Osteoblast (primary cell): ENCODE data around the gene VPS52. TPM values are rescaled to one million over a fixed set of nuclear protein-coding genes. Genes with fewer than 3 reads are reported as not detected.
"Not testable (repeated sequence)": the region's sequence is repeated elsewhere in the genome, so short reads cannot be mapped to it uniquely, and the experiment has no call there.

Source experiments
- DNase-seq: peaks from one replicate; pipeline ENCODE4 v3.0.0; 2011; ENCODE audit warnings: low spot score, mixed read lengths; ENCODE audit not compliant: insufficient read length; ENCODE audit errors: missing footprints
- H2AFZ ChIP-seq: 2 replicates; pipeline ENCODE4 v1.6.0; 2011; ENCODE audit warnings: mild to moderate bottlenecking, low read length
- H3K27ac ChIP-seq: 2 replicates; pipeline ENCODE4 v1.5.1; 2011; ENCODE audit warnings: mild to moderate bottlenecking, low read depth, low read length, moderate library complexity
- H3K27me3 ChIP-seq: 2 replicates; pipeline ENCODE4 v1.6.0; 2012; ENCODE audit warnings: mild to moderate bottlenecking, control low read depth, inconsistent platforms, low read length, moderate library complexity; ENCODE audit not compliant: insufficient read depth
- H3K36me3 ChIP-seq: 2 replicates; pipeline ENCODE4 v1.5.1; 2011; ENCODE audit warnings: mild to moderate bottlenecking, low read length, control low read depth, moderate library complexity; ENCODE audit not compliant: insufficient read depth
- H3K4me1 ChIP-seq: 2 replicates; pipeline ENCODE4 v1.5.1; 2011; ENCODE audit warnings: mild to moderate bottlenecking, low read length, control low read depth, moderate library complexity; ENCODE audit not compliant: insufficient read depth
- H3K4me2 ChIP-seq: 2 replicates; pipeline ENCODE4 v1.6.0; 2011; ENCODE audit warnings: mild to moderate bottlenecking, low read length; ENCODE audit not compliant: insufficient read depth
- H3K4me3 ChIP-seq: fragments of 200-600 bp; sonication (generic); 3 replicates; pipeline ENCODE4 v1.5.1; 2012; ENCODE audit warnings: mild to moderate bottlenecking, low read length, inconsistent platforms; ENCODE audit not compliant: insufficient read depth
- H3K79me2 ChIP-seq: 2 replicates; pipeline ENCODE4 v1.6.0; 2012; ENCODE audit warnings: mild to moderate bottlenecking, low read length, control low read depth, inconsistent platforms; ENCODE audit not compliant: insufficient read depth
- H3K9me3 ChIP-seq: 2 replicates; pipeline ENCODE4 v1.5.1; 2011; ENCODE audit warnings: low read depth, low read length, control low read depth
- H4K20me1 ChIP-seq: 2 replicates; pipeline ENCODE4 v1.6.0; 2012; ENCODE audit warnings: mild to moderate bottlenecking, low read length, control low read depth; ENCODE audit not compliant: insufficient read depth
- total RNA-seq: library from RNA; depleted of rRNA; stranded (reverse); fragments of >200 nt; gene quantifications from 2 replicates; pipeline ENCODE4 v1.2.3, GENCODE V29; 2012
- TF ChIP-seq, protein P1 (sequence below): IDR thresholded peaks from 2 replicates; pipeline ENCODE4 v1.5.1; 2011; ENCODE audit warnings: mild to moderate bottlenecking, low read depth, low read length, moderate library complexity; ENCODE audit errors: extremely low read depth

VPS52 gene
- total RNA-seq, 1 donor, result 42.7 TPM

DNA sequence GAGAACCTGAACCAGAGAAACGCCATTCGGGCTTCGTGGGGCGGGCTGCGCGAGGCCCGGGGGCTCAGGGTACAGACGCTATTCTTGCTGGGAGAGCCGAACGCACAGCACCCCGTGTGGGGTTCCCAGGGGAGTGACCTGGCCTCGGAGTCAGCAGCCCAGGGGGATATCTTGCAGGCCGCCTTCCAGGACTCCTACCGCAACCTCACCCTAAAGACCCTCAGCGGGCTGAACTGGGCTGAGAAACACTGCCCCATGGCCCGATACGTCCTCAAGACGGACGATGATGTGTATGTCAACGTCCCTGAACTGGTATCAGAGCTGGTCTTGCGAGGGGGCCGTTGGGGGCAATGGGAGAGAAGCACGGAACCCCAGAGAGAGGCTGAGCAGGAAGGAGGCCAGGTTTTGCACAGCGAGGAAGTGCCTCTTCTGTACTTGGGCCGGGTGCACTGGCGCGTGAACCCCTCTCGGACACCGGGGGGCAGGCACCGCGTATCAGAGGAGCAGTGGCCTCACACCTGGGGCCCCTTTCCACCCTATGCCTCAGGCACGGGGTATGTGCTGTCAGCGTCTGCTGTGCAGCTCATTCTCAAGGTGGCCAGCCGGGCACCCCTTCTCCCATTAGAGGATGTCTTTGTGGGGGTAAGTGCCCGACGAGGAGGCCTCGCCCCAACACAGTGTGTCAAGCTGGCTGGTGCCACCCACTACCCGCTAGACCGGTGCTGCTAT is 6.2 kb upstream of the VPS52 start:
- Histone ChIP-seq H3K4me3 (peak overlapping the region; percentile 67), H3K27me3 (no peaks in the 10 kb centered on the region), H3K9me3 (no peaks in the 10 kb centered on the region), H2AFZ (no peak overlapping the region), H4K20me1 (peaks cover 50% of the 10 kb centered on the region), H3K27ac (peak overlapping the region; percentile 19), H3K79me2 (peaks cover 31% of the 10 kb centered on the region), H3K4me1 (peaks cover 40% of the 10 kb centered on the region), H3K4me2 (peak overlapping the region; percentile 72), H3K36me3 (peaks cover 77% of the 10 kb centered on the region)
- TF ChIP-seq, protein P1, sequence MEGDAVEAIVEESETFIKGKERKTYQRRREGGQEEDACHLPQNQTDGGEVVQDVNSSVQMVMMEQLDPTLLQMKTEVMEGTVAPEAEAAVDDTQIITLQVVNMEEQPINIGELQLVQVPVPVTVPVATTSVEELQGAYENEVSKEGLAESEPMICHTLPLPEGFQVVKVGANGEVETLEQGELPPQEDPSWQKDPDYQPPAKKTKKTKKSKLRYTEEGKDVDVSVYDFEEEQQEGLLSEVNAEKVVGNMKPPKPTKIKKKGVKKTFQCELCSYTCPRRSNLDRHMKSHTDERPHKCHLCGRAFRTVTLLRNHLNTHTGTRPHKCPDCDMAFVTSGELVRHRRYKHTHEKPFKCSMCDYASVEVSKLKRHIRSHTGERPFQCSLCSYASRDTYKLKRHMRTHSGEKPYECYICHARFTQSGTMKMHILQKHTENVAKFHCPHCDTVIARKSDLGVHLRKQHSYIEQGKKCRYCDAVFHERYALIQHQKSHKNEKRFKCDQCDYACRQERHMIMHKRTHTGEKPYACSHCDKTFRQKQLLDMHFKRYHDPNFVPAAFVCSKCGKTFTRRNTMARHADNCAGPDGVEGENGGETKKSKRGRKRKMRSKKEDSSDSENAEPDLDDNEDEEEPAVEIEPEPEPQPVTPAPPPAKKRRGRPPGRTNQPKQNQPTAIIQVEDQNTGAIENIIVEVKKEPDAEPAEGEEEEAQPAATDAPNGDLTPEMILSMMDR, result no peak
- no peak for DNase-seq

DNA sequence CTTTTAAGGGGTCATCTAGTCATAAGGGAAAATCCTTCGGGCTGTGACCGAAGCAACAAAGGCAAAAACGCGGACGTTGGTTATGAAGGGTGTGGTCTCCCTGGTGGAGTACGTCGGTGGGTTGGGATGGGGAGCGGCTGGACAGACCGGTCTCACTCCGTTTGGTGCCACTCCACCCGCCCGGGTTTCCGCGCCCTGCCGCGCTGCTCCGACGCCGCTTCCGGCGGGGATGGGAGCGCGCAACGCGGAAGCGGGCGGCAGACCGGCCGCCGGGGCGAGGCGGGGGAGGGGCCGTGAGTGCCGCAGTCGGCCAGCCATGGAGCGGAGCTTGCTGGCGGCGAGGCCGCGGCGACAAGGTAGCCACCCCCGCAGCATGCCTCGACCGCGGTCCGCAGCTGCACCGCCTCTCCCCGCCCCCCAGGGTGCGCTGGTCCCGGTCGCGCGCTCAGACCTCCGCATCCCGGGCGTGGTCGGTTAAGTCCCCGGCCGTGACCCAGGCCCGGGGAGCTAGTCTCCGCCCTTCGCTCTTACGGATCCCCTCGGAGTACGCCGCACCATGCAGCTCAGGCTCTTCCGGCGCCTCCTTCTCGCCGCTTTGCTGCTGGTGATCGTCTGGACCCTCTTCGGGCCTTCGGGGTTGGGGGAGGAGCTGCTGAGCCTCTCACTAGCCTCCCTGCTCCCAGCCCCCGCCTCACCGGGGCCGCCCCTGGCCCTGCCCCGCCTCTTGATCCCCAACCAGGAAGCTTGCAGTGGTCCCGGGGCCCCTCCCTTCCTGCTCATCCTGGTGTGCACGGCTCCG is 5.4 kb upstream of the VPS52 start, which contains the start of gene B3GALT4:
TSS of gene B3GALT4 (plus strand) at position 260 of the 799 bp plus-strand sequence. CDS start at position 557, 297 bp downstream.
- Histone ChIP-seq H3K9me3 (no peaks in the 10 kb centered on the region), H3K27ac (peak within 1 kb of the TSS; percentile 19), H2AFZ (no peak within 1 kb of the TSS), H3K4me2 (peak within 1 kb of the TSS; percentile 99), H3K79me2 (peaks cover 39% of the 10 kb centered on the region), H3K27me3 (no peaks in the 10 kb centered on the region), H3K4me1 (peaks cover 43% of the 10 kb centered on the region), H3K4me3 (peak within 1 kb of the TSS; percentile 67), H4K20me1 (peaks cover 53% of the 10 kb centered on the region), H3K36me3 (peaks cover 75% of the 10 kb centered on the region)
- DNase-seq, result peak; percentile 94
- TF ChIP-seq, protein P1, result peak; percentile 20

DNA sequence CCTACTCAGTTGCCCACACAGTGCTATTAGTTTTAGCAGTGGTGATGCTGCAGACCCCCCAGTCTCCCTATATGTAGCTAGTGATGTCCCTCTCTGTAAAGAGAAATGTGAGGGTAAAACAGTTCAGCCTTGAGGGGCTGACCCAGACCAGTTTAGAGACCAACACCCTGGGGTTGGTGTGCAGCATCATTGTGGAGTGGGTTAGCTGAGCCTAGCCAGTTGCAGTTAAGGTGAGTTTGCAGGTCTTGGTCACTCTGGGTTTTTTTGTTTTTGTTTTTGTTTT is 4.8 kb upstream of the VPS52 start:
- Histone ChIP-seq H2AFZ (no peak overlapping the region), H3K79me2 (peaks cover 41% of the 10 kb centered on the region), H3K4me3 (peak overlapping the region; percentile 67), H3K27me3 (no peaks in the 10 kb centered on the region), H3K4me1 (peaks cover 43% of the 10 kb centered on the region), H3K36me3 (peaks cover 73% of the 10 kb centered on the region), H4K20me1 (peaks cover 55% of the 10 kb centered on the region), H3K9me3 (no peaks in the 10 kb centered on the region), H3K27ac (peak overlapping the region; percentile 11), H3K4me2 (peak overlapping the region; percentile 72)
- TF ChIP-seq, protein P1, result no peak
- peak; percentile 85 for DNase-seq

DNA sequence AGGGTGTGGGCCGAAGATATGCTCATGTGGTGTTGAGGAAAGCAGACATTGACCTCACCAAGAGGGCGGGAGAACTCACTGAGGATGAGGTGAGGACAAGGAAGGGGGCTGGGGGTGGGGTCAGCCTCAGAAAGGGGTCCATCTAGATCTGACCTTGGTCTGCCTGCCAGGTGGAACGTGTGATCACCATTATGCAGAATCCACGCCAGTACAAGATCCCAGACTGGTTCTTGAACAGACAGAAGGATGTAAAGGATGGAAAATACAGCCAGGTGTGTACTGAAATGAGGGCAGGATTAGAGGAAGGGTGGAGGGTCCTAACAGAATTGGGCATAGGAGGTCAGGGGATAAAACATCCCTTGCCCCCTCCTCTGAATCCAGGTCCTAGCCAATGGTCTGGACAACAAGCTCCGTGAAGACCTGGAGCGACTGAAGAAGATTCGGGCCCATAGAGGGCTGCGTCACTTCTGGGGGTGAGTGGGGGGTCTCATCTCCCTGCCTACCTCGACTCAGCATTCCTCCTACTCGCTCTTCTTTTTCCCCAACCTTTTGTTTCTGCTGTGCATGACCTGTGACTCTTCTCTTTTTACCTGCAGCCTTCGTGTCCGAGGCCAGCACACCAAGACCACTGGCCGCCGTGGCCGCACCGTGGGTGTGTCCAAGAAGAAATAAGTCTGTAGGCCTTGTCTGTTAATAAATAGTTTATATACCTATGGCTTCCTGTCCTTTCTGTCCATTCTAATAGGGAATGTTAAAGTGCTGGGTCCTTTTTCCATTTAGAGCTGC is 4.3 kb upstream of the VPS52 start:
- H3K27ac ChIP-seq, H3K9me3 ChIP-seq, H2AFZ ChIP-seq, H3K27me3 ChIP-seq: not testable (repeated sequence)
- H4K20me1 ChIP-seq, result peaks cover 55% of the 10 kb centered on the region
- peaks cover 46% of the 10 kb centered on the region for H3K79me2 ChIP-seq
- peak overlapping the region; percentile 67 for H3K4me3 ChIP-seq
- peaks cover 69% of the 10 kb centered on the region for H3K36me3 ChIP-seq
- peaks cover 45% of the 10 kb centered on the region for H3K4me1 ChIP-seq
- DNase-seq, result peak; percentile 31
- H3K4me2 ChIP-seq, result peak overlapping the region; percentile 99
